NCI-H748 (cell line): Measurements from ENCODE around the gene ATP11A.
"Not testable (repeated sequence)": the region's sequence is repeated elsewhere in the genome, so short reads cannot be mapped to it uniquely, and the experiment has no call there.

Experiments used
- DNase-seq: peaks from one replicate; lab custom pipeline; 2025; ENCODE audit not compliant: unreplicated experiment; lab: John Stamatoyannopoulos, UW

ATP11A gene

GRCh38 chr13:112835796-112836195 lies 146.0 kb downstream of the ATP11A start:
- no peak for DNase-seq

- no peak for DNase-seq
Measured at GRCh38 chr13:112836940-112837339, 147.1 kb downstream of the ATP11A start.

- no peak for DNase-seq
Measured at GRCh38 chr13:112837371-112838037, 147.7 kb downstream of the ATP11A start.

- DNase-seq = no peak
Measured at GRCh38 chr13:112838038-112838841, 148.4 kb downstream of the ATP11A start.

- no peak for DNase-seq
Measured at GRCh38 chr13:112838842-112839117, 148.9 kb downstream of the ATP11A start.

- DNase-seq = no peak
Measured at GRCh38 chr13:112839356-112840105, 149.7 kb downstream of the ATP11A start.

- no peak for DNase-seq
Measured at GRCh38 chr13:112840472-112841302, 150.8 kb downstream of the ATP11A start.

GRCh38 chr13:112841303-112842015 lies 151.6 kb downstream of the ATP11A start:
- DNase-seq = not testable (repeated sequence)

- no peak for DNase-seq
Measured at GRCh38 chr13:112842343-112842856, 152.6 kb downstream of the ATP11A start.

GRCh38 chr13:112842931-112843391 lies 153.1 kb downstream of the ATP11A start:
- DNase-seq = no peak

GRCh38 chr13:112843392-112844111 lies 153.7 kb downstream of the ATP11A start:
- no peak for DNase-seq

GRCh38 chr13:112844411-112844810 lies 154.6 kb downstream of the ATP11A start:
- DNase-seq = no peak

- no peak for DNase-seq
Measured at GRCh38 chr13:112844879-112845278, 155.0 kb downstream of the ATP11A start.

- no peak for DNase-seq
Measured at GRCh38 chr13:112845511-112846144, 155.8 kb downstream of the ATP11A start.

GRCh38 chr13:112846411-112847115 lies 156.7 kb downstream of the ATP11A start:
- no peak for DNase-seq

GRCh38 chr13:112849500-112849899 lies 159.7 kb downstream of the ATP11A start:
- DNase-seq = peak; percentile 99

- DNase-seq = no peak
Measured at GRCh38 chr13:112850273-112850672, 160.4 kb downstream of the ATP11A start.
